ENCODE data around the gene CELA2B. TPM values are rescaled to one million over a fixed set of nuclear protein-coding genes. Genes with fewer than 3 reads are reported as not detected.

CELA2B gene
- total and polyA plus RNA-seq, 9 of the 15 experiments (the other 6 are each of a cell fraction or from before 2014, with no cell fraction given), result 0.25 to 2.1 (median 0.38) TPM; not detected in 5

DNA sequence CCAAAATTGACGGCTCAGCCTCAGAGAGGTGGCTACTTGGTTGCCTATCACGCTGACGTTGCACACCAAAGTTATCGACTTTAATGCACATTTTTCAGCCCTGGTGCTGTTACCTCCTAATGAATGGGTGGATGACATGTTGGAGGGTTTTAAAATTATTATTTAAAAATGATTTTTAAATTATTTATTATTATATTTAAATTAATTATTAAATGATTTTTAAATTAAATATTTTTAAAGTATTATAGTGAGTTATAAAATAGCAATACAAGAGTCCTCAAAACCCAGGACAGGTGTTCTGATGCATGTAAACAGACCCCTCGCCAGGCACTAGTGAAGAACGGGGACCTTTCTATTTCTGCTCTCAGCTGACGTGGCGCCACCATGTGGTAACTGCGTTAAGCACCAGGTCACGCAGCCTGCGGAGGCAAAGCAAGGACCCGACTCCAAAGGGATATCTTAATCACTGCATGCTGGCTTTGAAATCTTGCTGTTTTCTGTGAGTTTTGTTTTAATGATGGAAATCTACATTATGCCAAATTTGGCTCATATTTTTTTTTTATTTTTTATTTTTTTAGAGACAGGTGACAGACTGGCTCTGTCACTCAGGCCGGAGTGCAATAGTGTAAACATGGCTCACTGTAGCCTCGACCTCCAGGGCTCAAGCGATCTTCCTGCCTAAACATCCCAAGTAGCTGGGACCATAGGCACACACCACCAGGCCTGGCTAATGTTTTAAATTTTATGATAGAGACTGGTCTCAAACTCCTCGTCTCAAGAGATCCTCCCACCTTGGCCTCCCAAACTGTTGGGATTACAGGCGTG, 25.5 kb downstream of the CELA2B start (continued):
- TF ChIP-seq, protein P1, sequence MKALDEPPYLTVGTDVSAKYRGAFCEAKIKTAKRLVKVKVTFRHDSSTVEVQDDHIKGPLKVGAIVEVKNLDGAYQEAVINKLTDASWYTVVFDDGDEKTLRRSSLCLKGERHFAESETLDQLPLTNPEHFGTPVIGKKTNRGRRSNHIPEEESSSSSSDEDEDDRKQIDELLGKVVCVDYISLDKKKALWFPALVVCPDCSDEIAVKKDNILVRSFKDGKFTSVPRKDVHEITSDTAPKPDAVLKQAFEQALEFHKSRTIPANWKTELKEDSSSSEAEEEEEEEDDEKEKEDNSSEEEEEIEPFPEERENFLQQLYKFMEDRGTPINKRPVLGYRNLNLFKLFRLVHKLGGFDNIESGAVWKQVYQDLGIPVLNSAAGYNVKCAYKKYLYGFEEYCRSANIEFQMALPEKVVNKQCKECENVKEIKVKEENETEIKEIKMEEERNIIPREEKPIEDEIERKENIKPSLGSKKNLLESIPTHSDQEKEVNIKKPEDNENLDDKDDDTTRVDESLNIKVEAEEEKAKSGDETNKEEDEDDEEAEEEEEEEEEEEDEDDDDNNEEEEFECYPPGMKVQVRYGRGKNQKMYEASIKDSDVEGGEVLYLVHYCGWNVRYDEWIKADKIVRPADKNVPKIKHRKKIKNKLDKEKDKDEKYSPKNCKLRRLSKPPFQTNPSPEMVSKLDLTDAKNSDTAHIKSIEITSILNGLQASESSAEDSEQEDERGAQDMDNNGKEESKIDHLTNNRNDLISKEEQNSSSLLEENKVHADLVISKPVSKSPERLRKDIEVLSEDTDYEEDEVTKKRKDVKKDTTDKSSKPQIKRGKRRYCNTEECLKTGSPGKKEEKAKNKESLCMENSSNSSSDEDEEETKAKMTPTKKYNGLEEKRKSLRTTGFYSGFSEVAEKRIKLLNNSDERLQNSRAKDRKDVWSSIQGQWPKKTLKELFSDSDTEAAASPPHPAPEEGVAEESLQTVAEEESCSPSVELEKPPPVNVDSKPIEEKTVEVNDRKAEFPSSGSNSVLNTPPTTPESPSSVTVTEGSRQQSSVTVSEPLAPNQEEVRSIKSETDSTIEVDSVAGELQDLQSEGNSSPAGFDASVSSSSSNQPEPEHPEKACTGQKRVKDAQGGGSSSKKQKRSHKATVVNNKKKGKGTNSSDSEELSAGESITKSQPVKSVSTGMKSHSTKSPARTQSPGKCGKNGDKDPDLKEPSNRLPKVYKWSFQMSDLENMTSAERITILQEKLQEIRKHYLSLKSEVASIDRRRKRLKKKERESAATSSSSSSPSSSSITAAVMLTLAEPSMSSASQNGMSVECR (CRISPR knock-in tag; IDR thresholded peaks at IDR 0.05), result no peak
- peak; percentile 77 to 84 for TF ChIP-seq RAD21 (CRISPR knock-in tag; conservative IDR thresholded peaks at IDR 0.05 in 1 of 2, IDR thresholded peaks at IDR 0.05 in 1 of 2)
- TF ChIP-seq HINFP (tag; conservative IDR thresholded peaks at IDR 0.05; ENCODE audit: low read depth), result no peak
- no peak for TF ChIP-seq SRSF7 (optimal IDR thresholded peaks at IDR 0.05; ENCODE audit: low read depth, low read length)
- TF ChIP-seq ARID1B (IDR thresholded peaks at IDR 0.05), result 0 out of 2 replicates have a peak, but pooled peaks have one; percentile 20
- no peak for TF ChIP-seq NR2C2 (CRISPR knock-in tag; IDR thresholded peaks at IDR 0.05)
- TF ChIP-seq NR2C2 (tag; IDR thresholded peaks at IDR 0.05), result no peak
- no peak for TF ChIP-seq ZFPM2 (CRISPR knock-in tag; IDR thresholded peaks at IDR 0.05)
- TF ChIP-seq SRSF9 (IDR thresholded peaks at IDR 0.05; ENCODE audit: borderline replicate concordance, low read depth, low read length), result no peak
- no peak for TF ChIP-seq NFYB (IDR thresholded peaks at IDR 0.05; ENCODE audit: extremely low read depth, insufficient read length)
- no peak for TF ChIP-seq CBX2 (IDR thresholded peaks at IDR 0.05; ENCODE audit: insufficient read depth, low read length, poor library complexity, severe bottlenecking)
- no peak for TF ChIP-seq NFXL1 (CRISPR knock-in tag; IDR thresholded peaks at IDR 0.05)
- no peak for TF ChIP-seq OTX1 (CRISPR knock-in tag; IDR thresholded peaks at IDR 0.05)
- TF ChIP-seq ZNF76 (CRISPR knock-in tag; IDR thresholded peaks at IDR 0.05; ENCODE audit: borderline replicate concordance), result no peak
- TF ChIP-seq ZBTB11 (CRISPR knock-in tag; IDR thresholded peaks at IDR 0.05), result no peak
